SK-N-SH treated with all-trans-retinoic acid at 6 μM for 48 hours (cell line): ENCODE measurements around the gene SUSD6.

Source experiments
- RARB ChIP-seq: fragments of 250-450 bp; sonication (Bioruptor Pico); IDR thresholded peaks from 2 replicates; pipeline ENCODE4 v1.8.0; 2021; ENCODE audit warnings: mild to moderate bottlenecking, moderate library complexity
- ZFP3 ChIP-seq: fragments of 250-450 bp; sonication (Bioruptor Pico); IDR thresholded peaks from 2 replicates; pipeline ENCODE4 v1.5.0; 2020; ENCODE audit warnings: mild to moderate bottlenecking, moderate library complexity
- ZNF70 ChIP-seq: fragments of 450-650 bp; formaldehyde crosslinking; IDR thresholded peaks from 2 replicates; pipeline ENCODE4 v1.5.0; 2020; ENCODE audit warnings: mild to moderate bottlenecking, moderate library complexity

DNA sequence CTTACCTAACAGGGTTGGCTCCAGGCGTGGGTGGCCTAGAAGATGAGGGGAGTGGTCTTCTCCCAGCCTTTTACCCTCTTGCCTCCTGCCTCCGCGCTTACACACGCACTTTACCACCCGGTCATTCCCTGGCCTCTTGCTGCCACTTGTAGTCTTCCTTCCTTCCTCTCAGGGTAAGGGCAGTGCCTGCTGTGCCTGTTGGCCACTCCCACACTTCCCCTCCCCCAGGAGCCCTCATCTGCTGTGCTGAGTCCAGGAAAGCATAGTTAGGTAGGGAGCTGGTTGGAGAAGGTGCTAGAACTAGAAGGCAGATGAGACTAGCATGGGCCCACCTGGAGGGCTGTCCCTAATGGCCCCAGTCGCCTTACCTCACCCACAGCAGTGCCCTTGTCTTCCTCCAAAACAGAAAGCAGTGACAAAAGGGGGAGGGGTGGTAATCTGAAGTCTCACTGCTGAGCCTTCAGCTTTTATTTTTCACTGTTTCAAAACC, 101.2 kb downstream of the SUSD6 start:
- TF ChIP-seq RARB (CRISPR knock-in tag) (no peak), ZNF70 (CRISPR knock-in tag) (no peak), ZFP3 (CRISPR knock-in tag) (no peak)
